ENCODE results near the gene MS4A7.

MS4A7 gene

DNA sequence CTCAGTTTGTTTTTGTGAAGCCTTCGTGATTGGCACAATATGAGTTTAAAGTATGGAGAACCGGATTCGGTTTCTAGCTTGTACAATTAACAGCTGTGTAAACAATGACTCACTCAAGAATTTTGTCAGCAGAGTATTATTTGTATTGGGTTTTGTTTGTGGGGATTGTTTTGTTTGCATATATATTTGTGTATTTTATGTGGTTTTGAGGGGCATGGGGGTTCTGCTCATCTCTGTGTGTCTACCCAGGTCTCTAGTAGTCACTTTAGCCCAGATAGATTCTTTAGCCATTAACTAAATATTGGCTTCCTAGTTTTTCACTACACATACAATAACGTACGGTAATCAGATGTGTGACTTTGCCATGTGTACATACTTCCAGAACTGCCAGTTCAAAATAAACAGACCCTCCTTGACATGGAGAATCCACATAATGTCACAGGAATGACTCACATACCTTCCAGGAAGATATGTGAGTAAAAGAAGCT lies 7.5 kb upstream of the MS4A7 start:
- no peak for DNase-seq (ENCODE audit: low read depth in 2 of 2)

DNA sequence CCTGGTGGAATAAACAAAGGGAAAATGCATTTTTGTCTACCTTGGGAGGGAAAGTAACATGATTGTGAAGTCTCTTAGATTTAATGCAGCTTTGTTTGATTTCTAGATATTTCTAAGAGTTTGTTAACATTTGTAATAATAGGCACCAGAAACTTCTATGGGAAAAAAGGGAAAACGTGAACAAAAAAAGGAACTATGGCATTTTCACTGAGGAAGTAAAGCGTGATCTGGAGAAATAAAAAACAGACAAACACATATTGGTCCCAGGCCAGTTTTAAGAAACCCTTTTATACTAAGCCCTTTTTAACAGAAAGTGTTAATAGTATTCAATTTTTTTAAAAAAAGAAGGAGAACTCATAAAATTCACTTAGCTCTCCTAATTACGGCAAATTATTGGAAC lies 6.9 kb upstream of the MS4A7 start:
- DNase-seq (ENCODE audit: low read depth in 2 of 2) = no peak

GRCh38 chr11:60371854-60372253 lies 6.5 kb upstream of the MS4A7 start:
- DNase-seq (ENCODE audit: low read depth in 2 of 2) = no peak

- DNase-seq (ENCODE audit: low read depth in 2 of 2) = no peak
These were observed 5.6 kb upstream of the MS4A7 start for GRCh38 chr11:60372767-60373166.

DNA sequence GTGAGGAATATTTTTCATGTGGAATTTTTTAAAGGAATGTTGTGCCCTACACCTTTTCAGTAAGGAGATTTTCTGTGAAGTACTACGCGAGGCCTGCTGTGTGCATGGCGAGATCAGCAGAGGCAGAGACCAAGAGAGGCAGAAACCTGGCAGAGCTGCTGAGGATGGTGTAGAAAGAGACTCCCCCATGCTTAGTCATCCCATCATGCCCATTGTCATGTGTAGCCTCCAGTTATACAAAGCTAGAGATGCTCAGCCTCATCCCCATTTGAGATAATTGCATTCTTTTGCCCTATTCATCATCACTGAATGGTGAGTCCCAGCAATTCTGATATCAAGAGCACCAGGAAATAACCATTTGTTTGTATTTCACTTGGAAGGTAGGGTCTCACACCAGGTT lies 3.0 kb upstream of the MS4A7 start:
- no peak for DNase-seq (ENCODE audit: low read depth in 2 of 2)

- no peak for DNase-seq (ENCODE audit: low read depth in 2 of 2)
These were observed 1.7 kb upstream of the MS4A7 start for GRCh38 chr11:60376601-60377000.

DNA sequence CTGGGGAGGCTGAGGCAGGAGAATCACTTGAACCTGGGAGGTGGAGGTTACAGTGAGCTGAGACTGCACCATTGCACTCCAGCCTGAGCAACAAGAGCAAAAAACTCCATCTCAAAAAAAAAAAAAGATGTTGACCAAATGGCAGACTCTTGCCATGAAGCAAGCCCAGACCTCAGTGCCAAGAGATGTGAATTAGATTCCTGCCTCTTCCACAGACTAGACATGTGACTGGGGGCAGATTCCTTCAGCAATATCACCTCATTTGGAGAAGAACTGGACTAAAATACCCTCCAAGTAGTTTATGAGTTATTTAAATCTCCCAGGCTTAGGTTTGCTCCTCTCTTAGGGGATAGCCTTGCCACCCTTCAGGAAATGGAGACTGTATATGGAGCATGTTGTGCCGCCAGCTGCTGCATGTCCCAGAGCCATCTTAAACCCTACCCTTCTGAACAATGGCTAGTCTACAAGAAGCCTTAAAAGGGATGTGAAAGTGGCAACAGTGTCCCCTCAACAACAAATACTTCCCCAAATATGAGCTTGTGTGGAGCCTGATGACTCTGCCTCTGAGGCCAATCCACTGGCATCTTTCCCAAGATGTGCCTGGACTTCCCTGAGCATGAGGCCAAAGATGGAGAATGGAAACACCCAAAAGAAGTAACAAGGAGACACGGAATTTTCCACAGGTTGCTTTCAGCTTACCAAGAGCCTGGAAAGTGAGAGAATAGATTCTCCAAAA lies 763 bp upstream of the MS4A7 start:
- DNase-seq (ENCODE audit: low read depth in 2 of 2) = no peak

GRCh38 chr11:60389279-60389910 lies 11.1 kb downstream of the MS4A7 start:
- no peak for DNase-seq (ENCODE audit: low read depth in 2 of 2)

- DNase-seq (ENCODE audit: low read depth in 2 of 2) = no peak
These were observed 12.1 kb downstream of the MS4A7 start for GRCh38 chr11:60390419-60390818.

DNA sequence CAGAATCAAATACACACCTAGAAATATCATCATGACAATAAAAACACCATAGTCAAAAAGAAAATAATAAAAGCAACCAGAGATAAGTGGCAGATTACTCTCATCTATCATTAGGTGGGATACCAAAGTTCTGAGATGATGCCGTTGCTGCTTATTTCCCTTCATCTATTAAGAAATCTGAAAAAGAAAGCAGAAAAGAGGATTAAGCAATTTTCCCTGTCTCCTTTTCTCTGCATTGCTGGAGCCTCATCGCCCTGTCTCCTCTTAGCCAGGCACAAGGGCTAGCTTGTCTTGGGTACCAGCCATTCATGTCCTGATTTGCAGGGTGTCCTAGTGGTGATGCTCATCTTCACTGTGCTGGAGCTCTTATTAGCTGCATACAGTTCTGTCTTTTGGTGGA lies 14.0 kb downstream of the MS4A7 start:
- no peak for DNase-seq (ENCODE audit: low read depth in 2 of 2)

DNA sequence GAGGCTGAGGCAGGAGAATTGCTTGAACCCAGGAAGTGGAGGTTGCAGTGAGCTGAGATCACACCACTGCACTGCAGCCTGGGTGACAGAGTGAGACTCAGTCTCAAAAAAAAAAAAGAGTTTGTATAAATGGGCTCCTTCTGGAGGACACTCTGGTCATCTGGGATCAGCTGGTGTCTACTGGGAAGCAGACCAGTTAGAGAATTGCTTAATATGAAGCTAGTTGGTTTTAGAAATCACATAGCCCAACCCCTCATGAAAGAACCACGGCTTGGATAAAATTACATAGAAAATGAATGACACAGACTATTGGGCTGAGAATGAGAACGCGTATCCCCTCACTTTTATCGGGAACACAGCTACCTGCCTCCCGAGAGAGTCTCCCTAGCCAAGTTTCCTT lies 14.7 kb downstream of the MS4A7 start:
- DNase-seq (ENCODE audit: low read depth in 2 of 2) = no peak

GRCh38 chr11:60394666-60395380 lies 16.5 kb downstream of the MS4A7 start:
- DNase-seq (ENCODE audit: low read depth in 2 of 2) = no peak

- no peak for DNase-seq (ENCODE audit: low read depth in 2 of 2)
These were observed 18.1 kb downstream of the MS4A7 start, which contains the start of gene MS4A14 for GRCh38 chr11:60396382-60396781. TSS of gene MS4A14 (plus strand) at chr11:60396459. CDS start at chr11:60396579, 120 bp downstream.

DNA sequence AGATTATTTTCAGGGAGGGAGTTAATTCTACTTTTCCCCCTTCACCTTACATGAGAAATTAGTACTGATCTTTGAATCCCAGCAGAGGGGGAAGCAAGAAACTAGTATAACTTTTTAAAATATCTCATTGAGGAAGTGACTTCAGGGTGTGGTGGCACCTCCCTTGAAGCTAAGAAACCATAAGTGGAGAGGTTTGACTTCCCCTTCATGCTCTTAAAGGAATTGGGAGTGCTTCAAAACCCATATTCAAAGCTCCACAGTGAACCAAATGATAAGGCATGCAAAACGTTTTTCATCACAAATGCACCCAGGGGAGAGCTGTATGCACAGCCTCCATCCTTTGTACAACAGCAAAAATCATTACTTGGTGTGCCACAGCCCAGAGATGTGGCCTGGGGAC lies 18.5 kb downstream of the MS4A7 start:
- no peak for DNase-seq (ENCODE audit: low read depth in 2 of 2)

GRCh38 chr11:60420015-60420414 lies 41.7 kb downstream of the MS4A7 start:
- no peak for DNase-seq (ENCODE audit: low read depth in 2 of 2)

DNA sequence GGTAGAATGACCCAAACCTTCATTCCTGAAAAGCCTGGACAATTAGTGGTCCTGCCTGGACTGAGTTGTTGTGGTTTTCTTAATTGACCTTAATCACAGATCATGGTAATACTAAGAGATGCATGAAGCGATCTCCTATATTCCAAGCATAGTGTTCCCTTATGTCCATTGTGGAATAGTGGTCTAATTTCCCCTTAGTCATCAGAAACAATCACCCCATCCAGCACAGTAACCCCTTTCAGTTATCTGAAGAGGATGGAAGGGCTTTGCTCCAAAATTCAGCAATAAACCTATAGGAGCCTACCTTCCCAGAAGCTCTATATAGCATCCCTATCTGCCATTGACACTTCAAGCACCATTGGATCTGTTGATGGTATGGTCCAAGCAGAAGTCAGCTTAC lies 44.3 kb downstream of the MS4A7 start:
- no peak for DNase-seq (ENCODE audit: low read depth in 2 of 2)

DNA sequence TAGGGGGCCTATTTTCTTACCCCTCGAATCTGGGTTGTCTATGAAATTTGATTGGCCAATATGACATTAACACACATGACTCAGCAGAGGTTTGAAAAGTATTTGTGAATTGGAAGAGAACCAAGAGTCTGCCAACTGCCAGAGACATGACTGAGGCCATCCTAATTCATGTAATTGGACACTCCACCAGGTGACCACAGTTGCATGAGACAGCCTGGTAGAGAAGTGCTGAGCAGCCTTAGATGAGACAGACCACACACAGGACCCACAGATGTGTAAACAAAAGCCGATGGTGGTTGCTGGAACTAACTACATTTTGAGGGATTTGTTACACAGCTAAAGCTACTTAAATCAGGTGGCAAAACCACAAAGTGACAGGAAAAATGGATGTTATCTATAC lies 50.2 kb downstream of the MS4A7 start:
- DNase-seq (ENCODE audit: low read depth in 2 of 2) = no peak

GRCh38 chr11:60429272-60429671 lies 50.9 kb downstream of the MS4A7 start, which contains the start of gene MS4A5:
TSS of gene MS4A5 (plus strand) at chr11:60429572. CDS start at chr11:60429675, 103 bp downstream.
- DNase-seq (ENCODE audit: low read depth in 2 of 2) = no peak

- no peak for DNase-seq (ENCODE audit: low read depth in 2 of 2)
These were observed 52.9 kb downstream of the MS4A7 start for GRCh38 chr11:60431251-60431650.

GRCh38 chr11:60433401-60433800 lies 55.1 kb downstream of the MS4A7 start:
- no peak for DNase-seq (ENCODE audit: low read depth in 2 of 2)

Data from stimulated activated CD4-positive, alpha-beta T cell treated with anti-CD3 and anti-CD28 coated beads, Interleukin-12 subunit alpha, Interleukin-12 subunit beta, amount 100 ng/mL, for 24 hours (primary cell).